CD4-positive, alpha-beta memory T cell (primary cell): Measurements from ENCODE around the gene SLC44A2. TPM values are rescaled to one million over a fixed set of nuclear protein-coding genes. Genes with fewer than 3 reads are reported as not detected.

Source experiments
- CTCF ChIA-PET: fragments of 350-600 bp; sonication (Branson Sonifier 250); formaldehyde crosslinking; loops from one replicate; lab custom pipeline; 2021; ENCODE audit warnings: inconsistent platforms; ENCODE audit not compliant: partially characterized antibody; lab: Charles Lee
- POLR2A ChIA-PET: fragments of 350-600 bp; sonication (Branson Sonifier 250); formaldehyde crosslinking; loops from one replicate; lab custom pipeline; 2021; ENCODE audit not compliant: partially characterized antibody; lab: Charles Lee
- DNase-seq, 5 donors: peaks; one replicate each; pipeline versions ENCODE4 v3.0.0 to v3.0.0-alpha.2; 2020 to 2022; ENCODE audit warnings: mixed read lengths in 1 of 5
- H3K27ac ChIP-seq: one replicate; pipeline ENCODE4 v1.7.0; 2013; ENCODE audit warnings: low read depth, low read length
- H3K27me3 ChIP-seq: 2 replicates; pipeline ENCODE4 v1.7.0; 2013; ENCODE audit warnings: mild to moderate bottlenecking, low read length, moderate library complexity; ENCODE audit not compliant: insufficient read depth
- H3K36me3 ChIP-seq: 2 replicates; pipeline ENCODE4 v1.7.0; 2013; ENCODE audit warnings: mild to moderate bottlenecking, low read length, moderate library complexity; ENCODE audit not compliant: insufficient read depth
- H3K4me1 ChIP-seq: 2 replicates; pipeline ENCODE4 v1.7.0; 2013; ENCODE audit warnings: mild to moderate bottlenecking, low read length, moderate library complexity; ENCODE audit not compliant: insufficient read depth
- H3K4me3 ChIP-seq, 2 donors: one replicate each; pipeline ENCODE4 v1.7.0; 2013; ENCODE audit warnings: low read length in 2 of 2, mild to moderate bottlenecking in 1 of 2
- H3K9me3 ChIP-seq, 2 donors: one replicate each; pipeline ENCODE4 v1.7.0; 2013; ENCODE audit warnings: low read length in 2 of 2, control low read depth in 1 of 2; ENCODE audit not compliant: control insufficient read depth in 1 of 2
- H3K27ac Mint-ChIP-seq, 7 donors: one replicate each; pipeline ENCODE4 v1.8.0; 2020 to 2021; ENCODE audit warnings: mixed read lengths in 7 of 7, mild to moderate bottlenecking in 6 of 7, inconsistent platforms in 3 of 7, moderate library complexity in 3 of 7
- H3K27me3 Mint-ChIP-seq, 2 donors: one replicate each; pipeline ENCODE4 v1.8.0; 2020 to 2021; ENCODE audit warnings: mixed read lengths in 2 of 2
- H3K36me3 Mint-ChIP-seq, 2 donors: one replicate each; pipeline ENCODE4 v1.8.0; 2020 to 2021; ENCODE audit warnings: mixed read lengths in 2 of 2, inconsistent platforms in 1 of 2, mild to moderate bottlenecking in 1 of 2
- H3K4me1 Mint-ChIP-seq, 4 donors: one replicate each; pipeline ENCODE4 v1.8.0; 2020 to 2021; ENCODE audit warnings: mixed read lengths in 4 of 4, mild to moderate bottlenecking in 1 of 4
- H3K4me3 Mint-ChIP-seq, 8 donors: one replicate each; pipeline ENCODE4 v1.8.0; 2020 to 2021; ENCODE audit warnings: mixed read lengths in 8 of 8, mild to moderate bottlenecking in 7 of 8, moderate library complexity in 6 of 8, inconsistent platforms in 3 of 8
- H3K9me3 Mint-ChIP-seq, 8 donors: one replicate each; pipeline ENCODE4 v1.8.0; 2020 to 2021; ENCODE audit warnings: mixed read lengths in 8 of 8, mild to moderate bottlenecking in 5 of 8, inconsistent platforms in 3 of 8, moderate library complexity in 1 of 8
- intact Hi-C: fragments of 100-400 bp; cut with micrococcal nuclease; formaldehyde crosslinking; loops from one replicate; pipeline ENCODE4 v1.15.1; 2023
- polyA plus RNA-seq, 2 donors: library from polyadenylated mRNA; unstranded; fragments of 300-500 nt; fragmentation: Illumina TruSeq; gene quantifications; one replicate each; pipeline ENCODE4 v1.2.3, GENCODE V29; 2021
- total RNA-seq, 2 experiments: library from RNA; stranded (reverse); gene quantifications; one replicate each; pipeline ENCODE4 v1.2.3, GENCODE V29; 2021

Gene SLC44A2
- total and polyA plus RNA-seq, 4 experiments from 2014 or later: 195 to 284 (median 204) TPM

GRCh38 chr19:10624585-10624984 lies 768 bp upstream of the SLC44A2 start:
- intact Hi-C loops: no loop called here
- peak in 4 of 5 donors; percentile 21 to 35 (median 28) for DNase-seq
- H3K27me3 Mint-ChIP-seq: no peaks in the 10 kb centered on the region
- peak overlapping the region; percentile 50 to 80 (median 75) for H3K27ac Mint-ChIP-seq
- H3K4me3 Mint-ChIP-seq: peak overlapping the region in 7 of 8 donors; percentile 38 to 64 (median 53)
- H3K4me1 Mint-ChIP-seq: peaks cover 23 to 54% (median 31%) of the 10 kb centered on the region in 4 donors
- no peaks in the 10 kb centered on the region for H3K9me3 Mint-ChIP-seq
- CTCF ChIA-PET: interaction anchor here (1.7 kb wide), 1 partner anchor 20 kb away, joined by 8 read pairs; no protein-coding TSS in a partner anchor
- Histone ChIP-seq H3K4me1 (peaks cover 42% of the 10 kb centered on the region), H3K36me3 (peaks cover 22% of the 10 kb centered on the region), H3K9me3 (no peaks in the 10 kb centered on the region), H3K27ac (no peak overlapping the region), H3K27me3 (no peaks in the 10 kb centered on the region), H3K4me3 (no peak overlapping the region)
- POLR2A ChIA-PET: interaction anchor here (1.5 to 7.1 kb wide), 2 partner anchors 20 to 21 kb away, joined by 3 to 65 read pairs; no protein-coding TSS in a partner anchor
- H3K36me3 Mint-ChIP-seq: peaks cover 20 to 34% of the 10 kb centered on the region in 2 donors

DNA sequence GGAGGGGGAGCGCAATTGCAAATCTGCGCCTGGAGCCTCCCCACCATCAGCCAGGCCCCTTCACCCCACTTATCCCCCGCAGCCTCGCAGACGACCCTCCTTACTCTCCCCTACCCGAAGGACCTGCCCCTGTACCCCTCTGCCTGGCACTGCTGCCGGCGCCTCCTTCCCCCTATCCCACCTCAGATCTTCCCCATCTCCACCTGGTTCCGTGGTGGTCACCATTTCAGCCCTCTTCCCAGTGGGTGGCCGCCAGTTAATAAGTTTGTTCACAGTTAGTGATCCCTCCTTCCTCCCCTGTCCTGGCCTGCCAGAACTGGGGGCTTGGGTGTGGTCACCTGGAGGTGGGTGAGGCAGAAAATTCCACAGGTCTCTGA lies 397 bp downstream of the SLC44A2 start:
- CTCF ChIA-PET: interaction anchor here (0.8 to 2.1 kb wide), 3 partner anchors 18 to 132 kb away, joined by 5 to 11 read pairs (median 6); no protein-coding TSS in a partner anchor
- no peaks in the 10 kb centered on the region for H3K27me3 Mint-ChIP-seq
- Histone ChIP-seq H3K36me3 (peaks cover 23% of the 10 kb centered on the region), H3K4me3 (no peak overlapping the region), H3K9me3 (no peaks in the 10 kb centered on the region), H3K27me3 (no peaks in the 10 kb centered on the region), H3K27ac (no peak overlapping the region), H3K4me1 (peaks cover 33% of the 10 kb centered on the region)
- H3K9me3 Mint-ChIP-seq: no peaks in the 10 kb centered on the region
- peak overlapping the region in 4 of 7 donors; percentile 57 to 79 (median 69) for H3K27ac Mint-ChIP-seq
- peaks cover 20 to 32% of the 10 kb centered on the region in 2 donors for H3K36me3 Mint-ChIP-seq
- intact Hi-C loops: no loop called here
- no peak for DNase-seq
- H3K4me3 Mint-ChIP-seq: no peak overlapping the region
- POLR2A ChIA-PET: interaction anchor here (0.7 to 4.3 kb wide), 3 partner anchors 22 to 53 kb away, joined by 3 to 20 read pairs (median 3); no protein-coding TSS in a partner anchor
- peaks cover 20 to 43% (median 27%) of the 10 kb centered on the region in 4 donors for H3K4me1 Mint-ChIP-seq

- Histone ChIP-seq H3K9me3 (no peaks in the 10 kb centered on the region), H3K27ac (no peak overlapping the region), H3K4me1 (no peaks in the 10 kb centered on the region), H3K36me3 (peaks cover 61% of the 10 kb centered on the region), H3K4me3 (no peak overlapping the region), H3K27me3 (no peaks in the 10 kb centered on the region)
- CTCF ChIA-PET: no interaction called here
- Mint-ChIP-seq H3K4me1 (peaks cover 0 to 2% (median 0%) of the 10 kb centered on the region in 4 donors), H3K4me3 (no peak overlapping the region), H3K9me3 (no peaks in the 10 kb centered on the region), H3K36me3 (peaks cover 48 to 59% of the 10 kb centered on the region in 2 donors), H3K27ac (peak overlapping the region in 2 of 7 donors; percentile 25 to 63), H3K27me3 (no peaks in the 10 kb centered on the region)
- DNase-seq: no peak
- POLR2A ChIA-PET: no interaction called here
- intact Hi-C loops: no loop called here
Observed at GRCh38 chr19:10631874-10632273, 6.5 kb downstream of the SLC44A2 start.

DNA sequence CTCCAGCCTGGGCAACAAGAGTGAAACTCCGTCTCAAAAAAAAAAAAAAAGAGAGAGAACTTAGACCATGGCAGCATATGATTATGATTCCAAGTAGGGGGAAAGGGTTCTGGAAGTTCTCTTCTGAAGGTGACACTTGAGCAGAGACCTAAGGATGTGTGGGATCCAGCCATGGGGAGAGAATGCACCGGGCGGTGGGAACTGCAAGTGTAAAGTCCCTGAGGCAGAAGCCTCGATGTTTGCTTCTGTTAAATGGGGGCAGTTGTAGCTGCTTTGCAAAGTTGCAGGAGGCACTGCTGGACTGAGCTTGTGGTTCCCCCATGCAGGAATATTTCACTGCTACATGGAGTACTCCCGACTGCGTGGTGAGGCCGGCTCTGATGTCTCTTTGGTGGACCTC lies 9.1 kb downstream of the SLC44A2 start:
- H3K9me3 Mint-ChIP-seq: no peaks in the 10 kb centered on the region
- no peak overlapping the region for H3K4me3 Mint-ChIP-seq
- peaks cover 46 to 66% of the 10 kb centered on the region in 2 donors for H3K36me3 Mint-ChIP-seq
- CTCF ChIA-PET: interaction anchor here (1.2 to 2.3 kb wide), 3 partner anchors 10 to 53 kb away, joined by 3 to 8 read pairs (median 4); no protein-coding TSS in a partner anchor
- Histone ChIP-seq H3K27ac (no peak overlapping the region), H3K9me3 (no peaks in the 10 kb centered on the region), H3K4me1 (no peaks in the 10 kb centered on the region), H3K4me3 (no peak overlapping the region), H3K36me3 (peaks cover 62% of the 10 kb centered on the region), H3K27me3 (no peaks in the 10 kb centered on the region)
- no peak overlapping the region for H3K27ac Mint-ChIP-seq
- DNase-seq: no peak
- H3K4me1 Mint-ChIP-seq: peaks cover 0 to 3% (median under 1%) of the 10 kb centered on the region in 4 donors
- intact Hi-C loops: no loop called here
- POLR2A ChIA-PET: no interaction called here
- no peaks in the 10 kb centered on the region for H3K27me3 Mint-ChIP-seq

GRCh38 chr19:10634963-10635362 lies 9.6 kb downstream of the SLC44A2 start:
- H3K27ac Mint-ChIP-seq: peak overlapping the region in 1 of 7 donors; percentile 8

GRCh38 chr19:10636304-10636972 lies 11.1 kb downstream of the SLC44A2 start:
- no peak overlapping the region for H3K27ac ChIP-seq
- Mint-ChIP-seq H3K27ac (peak overlapping the region in 3 of 7 donors; percentile 50 to 69 (median 60)), H3K36me3 (peaks cover 51 to 74% of the 10 kb centered on the region in 2 donors), H3K4me1 (peaks cover 0 to 3% (median under 1%) of the 10 kb centered on the region in 4 donors), H3K4me3 (no peak overlapping the region), H3K9me3 (no peaks in the 10 kb centered on the region), H3K27me3 (no peaks in the 10 kb centered on the region)
- no peaks in the 10 kb centered on the region for H3K9me3 ChIP-seq
- no peak overlapping the region for H3K4me3 ChIP-seq
- H3K4me1 ChIP-seq: no peaks in the 10 kb centered on the region
- H3K27me3 ChIP-seq: no peaks in the 10 kb centered on the region
- ChIA-PET POLR2A (no interaction called here), CTCF (interaction anchor here (2.1 to 2.5 kb wide), 2 partner anchors 9 to 55 kb away, joined by 9 to 10 read pairs; no protein-coding TSS in a partner anchor)
- intact Hi-C loops: no loop called here
- H3K36me3 ChIP-seq: peaks cover 64% of the 10 kb centered on the region
- DNase-seq: no peak

More at GRCh38 chr19:10634963-10635362, 9.6 kb downstream of the SLC44A2 start:
- Mint-ChIP-seq H3K9me3 (no peaks in the 10 kb centered on the region), H3K4me1 (peaks cover 0 to 3% (median under 1%) of the 10 kb centered on the region in 4 donors), H3K27me3 (no peaks in the 10 kb centered on the region), H3K4me3 (no peak overlapping the region), H3K36me3 (peaks cover 46 to 70% of the 10 kb centered on the region in 2 donors)
- H3K4me3 ChIP-seq: no peak overlapping the region
- H3K9me3 ChIP-seq: no peaks in the 10 kb centered on the region
- no peak for DNase-seq
- ChIA-PET CTCF (interaction anchor here (1.4 to 2.5 kb wide), 2 partner anchors 11 to 15 kb away, joined by 4 to 10 read pairs; no protein-coding TSS in a partner anchor), POLR2A (no interaction called here)
- H3K4me1 ChIP-seq: no peaks in the 10 kb centered on the region
- H3K27me3 ChIP-seq: no peaks in the 10 kb centered on the region
- intact Hi-C loops: no loop called here
- H3K36me3 ChIP-seq: peaks cover 67% of the 10 kb centered on the region
- H3K27ac ChIP-seq: no peak overlapping the region

GRCh38 chr19:10637894-10638293 lies 12.5 kb downstream of the SLC44A2 start:
- POLR2A ChIA-PET: no interaction called here
- no peak overlapping the region for H3K4me3 Mint-ChIP-seq
- peaks cover 47 to 74% of the 10 kb centered on the region in 2 donors for H3K36me3 Mint-ChIP-seq

More at GRCh38 chr19:10637894-10638293, 12.5 kb downstream of the SLC44A2 start:
- no peaks in the 10 kb centered on the region for H3K27me3 ChIP-seq
- H3K36me3 ChIP-seq: peaks cover 61% of the 10 kb centered on the region
- H3K4me1 ChIP-seq: no peaks in the 10 kb centered on the region
- no peak for DNase-seq
- no peaks in the 10 kb centered on the region for H3K9me3 ChIP-seq
- CTCF ChIA-PET: interaction anchor here (2.1 to 2.2 kb wide), 2 partner anchors 56 to 57 kb away, joined by 6 to 9 read pairs; no protein-coding TSS in a partner anchor
- no peaks in the 10 kb centered on the region for H3K27me3 Mint-ChIP-seq
- no peaks in the 10 kb centered on the region for H3K9me3 Mint-ChIP-seq
- no peak overlapping the region for H3K27ac ChIP-seq
- intact Hi-C loops: no loop called here
- H3K4me3 ChIP-seq: no peak overlapping the region
- peaks cover 0 to 5% (median 2%) of the 10 kb centered on the region in 4 donors for H3K4me1 Mint-ChIP-seq
- H3K27ac Mint-ChIP-seq: peak overlapping the region in 5 of 7 donors; percentile 48 to 86 (median 64)
